GM12878 (cell line): ENCODE data around the gene ZMYND12. TPM values are rescaled to one million over a fixed set of nuclear protein-coding genes. Genes with fewer than 3 reads are reported as not detected.

ENCODE experiments used
- ATAC-seq: fragments of 200-7000 bp; cut with Tn5 transposase; 3 replicates; pipeline ENCODE4 v1.9.1; 2020; ENCODE audit warnings: mild to moderate bottlenecking, moderate library complexity
- BruUV-seq: library from RNA; stranded (reverse); fragments of 400-500 nt; replicated peaks from 2 replicates; lab custom pipeline; 2021; lab: Mats Ljungman, UMichigan
- CTCF ChIA-PET: fragments of 300-600 bp; sonication (Branson Sonifier 250); formaldehyde crosslinking; extraction: SDS; loops from one replicate; lab custom pipeline; 2021; ENCODE audit warnings: inconsistent platforms; lab: Yijun Ruan, JAX
- POLR2A ChIA-PET: fragments of 350-600 bp; formaldehyde crosslinking; extraction: SDS; loops from one replicate; lab custom pipeline; 2021; ENCODE audit warnings: inconsistent platforms; lab: Charles Lee
- RAD21 ChIA-PET: fragments of 300-600 bp; sonication (Branson Sonifier 250); formaldehyde crosslinking; loops from one replicate; lab custom pipeline; 2023; ENCODE audit warnings: antibody characterized with exemption; ENCODE audit not compliant: unreplicated experiment; lab: Charles Lee
- SMC1A ChIA-PET: fragments of 300-600 bp; sonication (Branson Sonifier 250); formaldehyde crosslinking; loops from one replicate; lab custom pipeline; 2023; ENCODE audit not compliant: unreplicated experiment, uncharacterized antibody; lab: Charles Lee
- DNase-seq: peaks from one replicate; pipeline ENCODE4 v3.0.0-alpha.2; 2011; ENCODE audit warnings: low read depth, low spot score
- FAIRE-seq: peaks from 3 replicates; lab custom pipeline; 2011; peaks lifted over from hg19 to GRCh38; lab: Jason Lieb, UNC
- H2AFZ ChIP-seq: 2 replicates; pipeline ENCODE4 v1.6.0; 2011; ENCODE audit warnings: low read depth, low read length, control low read depth; ENCODE audit not compliant: control insufficient read depth
- H3K27ac ChIP-seq: 2 replicates; pipeline ENCODE4 v1.5.1; 2011; ENCODE audit warnings: control low read depth; ENCODE audit not compliant: control insufficient read depth, insufficient read depth
- H3K27me3 ChIP-seq, 2 experiments: replicated peaks in 1 of 2; 2 replicates each; pipeline versions ENCODE4 v1.6.0 to v1.6.1; 2011; ENCODE audit warnings: low read length in 1 of 2; ENCODE audit not compliant: control insufficient read depth in 2 of 2, insufficient read depth in 2 of 2
- H3K36me3 ChIP-seq, 2 experiments: 2 replicates each; pipeline ENCODE4 v1.5.1; 2011; ENCODE audit warnings: low read length in 1 of 2; ENCODE audit not compliant: control insufficient read depth in 2 of 2, insufficient read depth in 2 of 2
- H3K4me1 ChIP-seq: 2 replicates; pipeline ENCODE4 v1.6.1; 2011; ENCODE audit warnings: mild to moderate bottlenecking, low read length, moderate library complexity, mixed read lengths; ENCODE audit not compliant: control insufficient read depth, insufficient read depth
- H3K4me2 ChIP-seq: 2 replicates; pipeline ENCODE4 v1.6.0; 2011; ENCODE audit warnings: control low read depth; ENCODE audit not compliant: control insufficient read depth, insufficient read depth
- H3K4me3 ChIP-seq: fragments of 200-600 bp; sonication (generic); 2 replicates; pipeline ENCODE4 v1.5.1; 2016
- H3K79me2 ChIP-seq: 2 replicates; pipeline ENCODE4 v1.6.0; 2011; ENCODE audit warnings: low read length; ENCODE audit not compliant: control insufficient read depth, insufficient read depth
- H3K9ac ChIP-seq: 2 replicates; pipeline ENCODE4 v1.8.0; 2011; ENCODE audit warnings: low read length, control low read depth, mixed read lengths; ENCODE audit not compliant: control insufficient read depth, insufficient read depth
- H3K9me3 ChIP-seq: replicated peaks from 3 replicates; pipeline ENCODE4 v1.5.1; 2011; ENCODE audit warnings: mild to moderate bottlenecking, low read length; ENCODE audit not compliant: control insufficient read depth, insufficient read depth
- H4K20me1 ChIP-seq: 2 replicates; pipeline ENCODE4 v1.6.0; 2011; ENCODE audit not compliant: control insufficient read depth, insufficient read depth
- CBX5 ChIP-seq: sonication (generic); IDR thresholded peaks from 2 replicates; pipeline ENCODE4 v1.6.1; 2016; ENCODE audit warnings: low read depth, moderate library complexity, mild to moderate bottlenecking, inconsistent platforms
- GABPA ChIP-seq: IDR thresholded peaks from 2 replicates; pipeline ENCODE4 v1.6.1; 2014; ENCODE audit warnings: antibody characterized with exemption, low read depth, mild to moderate bottlenecking, inconsistent platforms
- GATAD2B ChIP-seq: fragments of 450-650 bp; conservative IDR thresholded peaks from 2 replicates; pipeline ENCODE4 v1.6.1; 2017; ENCODE audit warnings: low read depth, mild to moderate bottlenecking, moderate library complexity
- HCFC1 ChIP-seq: fragments of 150-350 bp; IDR thresholded peaks from 2 replicates; pipeline ENCODE4 v1.6.1; 2014; ENCODE audit warnings: low read length
- HDGF ChIP-seq: fragments of 450-650 bp; IDR thresholded peaks from 2 replicates; pipeline ENCODE4 v1.6.1; 2016; ENCODE audit warnings: antibody characterized with exemption
- IRF4 ChIP-seq: IDR thresholded peaks from 2 replicates; pipeline ENCODE4 v1.6.1; 2011; ENCODE audit warnings: low read depth, low read length
- LARP7 ChIP-seq: fragments of 450-650 bp; IDR thresholded peaks from 2 replicates; pipeline ENCODE4 v1.6.1; 2017; ENCODE audit warnings: mild to moderate bottlenecking
- NBN ChIP-seq: fragments of 450-650 bp; IDR thresholded peaks from 2 replicates; pipeline ENCODE4 v1.6.1; 2016
- NKRF ChIP-seq: fragments of 450-650 bp; conservative IDR thresholded peaks from 2 replicates; pipeline ENCODE4 v1.6.1; 2017; ENCODE audit warnings: mild to moderate bottlenecking, moderate library complexity
- NR2C1 ChIP-seq: fragments of 450-650 bp; IDR thresholded peaks from 2 replicates; pipeline ENCODE4 v1.6.1; 2017; ENCODE audit warnings: antibody characterized with exemption, mild to moderate bottlenecking, moderate library complexity
- POLR2A ChIP-seq: IDR thresholded peaks from 2 replicates; pipeline ENCODE4 v1.6.1; 2011; ENCODE audit warnings: low read depth, mild to moderate bottlenecking, low read length
- POLR2AphosphoS5 ChIP-seq: IDR thresholded peaks from 2 replicates; pipeline ENCODE4 v1.6.1; 2011; ENCODE audit warnings: mild to moderate bottlenecking, low read length, inconsistent platforms
- POU2F2 ChIP-seq: IDR thresholded peaks from 3 replicates; pipeline ENCODE4 v1.6.1; 2011; ENCODE audit warnings: low read depth, mild to moderate bottlenecking, low read length, borderline replicate concordance
- RUNX3 ChIP-seq: IDR thresholded peaks from 2 replicates; pipeline ENCODE4 v1.6.1; 2012; ENCODE audit warnings: low read length, inconsistent platforms
- SUZ12 ChIP-seq: fragments of 200-600 bp; sonication (generic); IDR thresholded peaks from one replicate; pipeline ENCODE4 v1.6.1; 2018; ENCODE audit warnings: antibody characterized with exemption, mild to moderate bottlenecking; ENCODE audit not compliant: unreplicated experiment
- TAF1 ChIP-seq: IDR thresholded peaks from 2 replicates; pipeline ENCODE4 v1.6.1; 2011; ENCODE audit warnings: mild to moderate bottlenecking, low read depth, low read length, borderline replicate concordance
- WGBS: methylation state at CpG from one replicate; pipeline ENCODE4 v1.1.6; 2016; ENCODE audit warnings: low lambda C conversion rate; ENCODE audit not compliant: insufficient replicate concordance, insufficient coverage; ENCODE audit errors: missing lambda C conversion rate; 5-methylcytosine and 5-hydroxymethylcytosine counted together
- in situ Hi-C: fragments of 300-500 bp; cut with MboI; formaldehyde crosslinking; loops from 9 replicates; pipeline ENCODE4 v1.14.3; 2018; ENCODE audit warnings: mixed read lengths
- intact Hi-C: fragments of 100-400 bp; cut with micrococcal nuclease; formaldehyde crosslinking; loops from one replicate; pipeline ENCODE4 v1.14.2; 2022; ENCODE audit not compliant: unreplicated experiment
- polyA plus RNA-seq, 11 experiments: library from polyadenylated mRNA; depleted of rRNA in 4 of 11; unstranded in 6 of 11; stranded (reverse) in 5 of 11; fragments of >200 nt; fragmentation: Nextera tagmentation in 4 of 11; fragmentation: Illumina TruSeq in 1 of 11; extraction: Ambion mirVana in 4 of 11; extraction: Trizol in 1 of 11; gene quantifications; 1 replicate in 1 of 11; 2 replicates in 10 of 11; pipeline versions ENCODE4 v1.2.1 to v1.2.3, GENCODE V29; 2011 to 2016; ENCODE audit warnings: inconsistent platforms in 2 of 11, missing spikeins in 2 of 11, low read depth in 1 of 11
- total RNA-seq, 4 experiments: library from RNA; depleted of rRNA in 3 of 4; stranded (reverse); fragments of >200 nt in 3 of 4; fragmentation: Illumina TruSeq in 1 of 4; extraction: Trizol in 1 of 4; gene quantifications; 2 replicates each; pipeline versions ENCODE4 v1.2.1 to v1.2.3, GENCODE V29; 2013 to 2021
- TF ChIP-seq, protein P1 (sequence below): fragments of 450-650 bp; IDR thresholded peaks from 2 replicates; pipeline ENCODE4 v1.6.1; 2018; ENCODE audit warnings: borderline replicate concordance, mild to moderate bottlenecking; ENCODE audit not compliant: partially characterized antibody
- TF ChIP-seq, protein P2 (sequence below): fragments of 450-650 bp; formaldehyde crosslinking; IDR thresholded peaks from 2 replicates; pipeline ENCODE4 v1.4.0; 2020; ENCODE audit warnings: mild to moderate bottlenecking, moderate library complexity

The ZMYND12 gene
- total and polyA plus RNA-seq, 10 of the 15 experiments (the other 5 are each of a cell fraction or from before 2014, with no cell fraction given): 0.26 to 1.4 (median 0.67) TPM

DNA sequence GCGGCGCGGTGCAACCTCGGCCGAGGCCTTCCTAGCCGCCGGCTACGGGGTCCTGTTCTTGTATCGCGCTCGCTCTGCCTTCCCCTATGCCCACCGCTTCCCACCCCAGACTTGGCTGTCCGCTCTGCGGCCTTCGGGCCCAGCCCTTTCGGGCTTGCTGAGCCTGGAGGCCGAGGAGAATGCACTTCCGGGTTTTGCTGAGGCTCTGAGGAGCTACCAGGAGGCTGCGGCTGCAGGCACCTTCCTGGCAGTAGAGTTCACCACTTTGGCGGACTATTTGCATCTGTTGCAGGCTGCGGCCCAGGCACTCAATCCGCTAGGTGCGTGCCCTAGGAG is 900 bp upstream of the ZMYND12 start:
- H2AFZ ChIP-seq: peak overlapping the region; percentile 99
- BruUV-seq: no TSS peak
- RAD21 ChIA-PET: interaction anchor here (1.2 kb wide), 1 partner anchor 12 kb away, joined by 4 read pairs; no protein-coding TSS in a partner anchor
- H4K20me1 ChIP-seq: no peaks in the 10 kb centered on the region
- no peaks in the 10 kb centered on the region for H3K9me3 ChIP-seq
- CTCF ChIA-PET: no interaction called here
- peak overlapping the region; percentile 86 for H3K9ac ChIP-seq
- peak overlapping the region; percentile 82 for H3K27ac ChIP-seq
- in situ Hi-C loops (no loop called here), intact Hi-C loops (loop anchor here (5.0 kb wide), 1 partner anchor 114 kb away; no protein-coding TSS in a partner anchor)
- ATAC-seq: peak; percentile 83
- H3K79me2 ChIP-seq: peaks cover 22% of the 10 kb centered on the region
- FAIRE-seq: no peak
- H3K4me3 ChIP-seq: peak overlapping the region; percentile 92
- peak overlapping the region; percentile 93 for H3K4me2 ChIP-seq
- SMC1A ChIA-PET: interaction anchor here (0.6 to 1.1 kb wide), 3 partner anchors 9 to 201 kb away, joined by 3 to 4 read pairs (median 3); partner anchors contain the start of gene PPIH
- peak; percentile 26 for DNase-seq
- POLR2A ChIA-PET: interaction anchor here (1.0 to 1.6 kb wide), 3 partner anchors 98 to 315 kb away, joined by 3 to 4 read pairs (median 3); partner anchors contain the start of genes C1orf50 and P3H1
- WGBS: 1% methylated on average over 23 of the region's 23 CpGs
- H3K27me3 ChIP-seq: no peaks in the 10 kb centered on the region
- H3K4me1 ChIP-seq: peaks cover 5% of the 10 kb centered on the region
- peaks cover 0 to 8% of the 10 kb centered on the region in 2 experiments; a peak in 1 of 4 replicates for H3K36me3 ChIP-seq
- TF ChIP-seq LARP7 (peak; percentile 4; the same call in 1 of the 2 replicates), CBX5 (0 out of 2 replicates have a peak, but pooled peaks have one; percentile 16), IRF4 (no peak), GABPA (0 out of 2 replicates have a peak, but pooled peaks have one; percentile 29), POU2F2 (no peak; the same call in 2 of the 3 replicates), POLR2AphosphoS5 (peak; percentile 54; the same call in 1 of the 2 replicates), HCFC1 (0 out of 2 replicates have a peak, but pooled peaks have one; percentile 8), RUNX3 (peak; percentile 30; the same call in 1 of the 2 replicates), POLR2A (peak; percentile 7; the same call in 1 of the 2 replicates), NR2C1 (peak; percentile 62), SUZ12 (no peak), GATAD2B (peak; percentile 19), NKRF (0 out of 2 replicates have a peak, but pooled peaks have one; percentile 38), HDGF (peak; percentile 46; the same call in 1 of the 2 replicates), TAF1 (peak; percentile 43; the same call in 1 of the 2 replicates), NBN (peak; percentile 5; the same call in 1 of the 2 replicates)
- TF ChIP-seq, protein P1, sequence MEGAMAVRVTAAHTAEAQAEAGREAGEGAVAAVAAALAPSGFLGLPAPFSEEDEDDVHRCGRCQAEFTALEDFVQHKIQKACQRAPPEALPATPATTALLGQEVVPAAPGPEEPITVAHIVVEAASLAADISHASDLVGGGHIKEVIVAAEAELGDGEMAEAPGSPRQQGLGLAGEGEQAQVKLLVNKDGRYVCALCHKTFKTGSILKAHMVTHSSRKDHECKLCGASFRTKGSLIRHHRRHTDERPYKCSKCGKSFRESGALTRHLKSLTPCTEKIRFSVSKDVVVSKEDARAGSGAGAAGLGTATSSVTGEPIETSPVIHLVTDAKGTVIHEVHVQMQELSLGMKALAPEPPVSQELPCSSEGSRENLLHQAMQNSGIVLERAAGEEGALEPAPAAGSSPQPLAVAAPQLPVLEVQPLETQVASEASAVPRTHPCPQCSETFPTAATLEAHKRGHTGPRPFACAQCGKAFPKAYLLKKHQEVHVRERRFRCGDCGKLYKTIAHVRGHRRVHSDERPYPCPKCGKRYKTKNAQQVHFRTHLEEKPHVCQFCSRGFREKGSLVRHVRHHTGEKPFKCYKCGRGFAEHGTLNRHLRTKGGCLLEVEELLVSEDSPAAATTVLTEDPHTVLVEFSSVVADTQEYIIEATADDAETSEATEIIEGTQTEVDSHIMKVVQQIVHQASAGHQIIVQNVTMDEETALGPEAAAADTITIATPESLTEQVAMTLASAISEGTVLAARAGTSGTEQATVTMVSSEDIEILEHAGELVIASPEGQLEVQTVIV: peak; percentile 82
- TF ChIP-seq, protein P2, sequence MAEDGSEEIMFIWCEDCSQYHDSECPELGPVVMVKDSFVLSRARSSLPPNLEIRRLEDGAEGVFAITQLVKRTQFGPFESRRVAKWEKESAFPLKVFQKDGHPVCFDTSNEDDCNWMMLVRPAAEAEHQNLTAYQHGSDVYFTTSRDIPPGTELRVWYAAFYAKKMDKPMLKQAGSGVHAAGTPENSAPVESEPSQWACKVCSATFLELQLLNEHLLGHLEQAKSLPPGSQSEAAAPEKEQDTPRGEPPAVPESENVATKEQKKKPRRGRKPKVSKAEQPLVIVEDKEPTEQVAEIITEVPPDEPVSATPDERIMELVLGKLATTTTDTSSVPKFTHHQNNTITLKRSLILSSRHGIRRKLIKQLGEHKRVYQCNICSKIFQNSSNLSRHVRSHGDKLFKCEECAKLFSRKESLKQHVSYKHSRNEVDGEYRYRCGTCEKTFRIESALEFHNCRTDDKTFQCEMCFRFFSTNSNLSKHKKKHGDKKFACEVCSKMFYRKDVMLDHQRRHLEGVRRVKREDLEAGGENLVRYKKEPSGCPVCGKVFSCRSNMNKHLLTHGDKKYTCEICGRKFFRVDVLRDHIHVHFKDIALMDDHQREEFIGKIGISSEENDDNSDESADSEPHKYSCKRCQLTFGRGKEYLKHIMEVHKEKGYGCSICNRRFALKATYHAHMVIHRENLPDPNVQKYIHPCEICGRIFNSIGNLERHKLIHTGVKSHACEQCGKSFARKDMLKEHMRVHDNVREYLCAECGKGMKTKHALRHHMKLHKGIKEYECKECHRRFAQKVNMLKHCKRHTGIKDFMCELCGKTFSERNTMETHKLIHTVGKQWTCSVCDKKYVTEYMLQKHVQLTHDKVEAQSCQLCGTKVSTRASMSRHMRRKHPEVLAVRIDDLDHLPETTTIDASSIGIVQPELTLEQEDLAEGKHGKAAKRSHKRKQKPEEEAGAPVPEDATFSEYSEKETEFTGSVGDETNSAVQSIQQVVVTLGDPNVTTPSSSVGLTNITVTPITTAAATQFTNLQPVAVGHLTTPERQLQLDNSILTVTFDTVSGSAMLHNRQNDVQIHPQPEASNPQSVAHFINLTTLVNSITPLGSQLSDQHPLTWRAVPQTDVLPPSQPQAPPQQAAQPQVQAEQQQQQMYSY: no peak
